Stimulated activated CD8-positive, alpha-beta memory T cell treated with anti-CD3 and anti-CD28 coated beads, Interleukin-15, amount 100 ng/mL, for 24 hours (primary cell): ENCODE data around the gene ERBB4.

Experiments used
- DNase-seq: peaks from one replicate; pipeline ENCODE4 v3.0.0-alpha.2; 2020; ENCODE audit warnings: low read depth

Gene ERBB4

GRCh38 chr2:212538305-212539071, at the start of gene ERBB4:
Gene ERBB4 (minus strand): TSS chr2:212538802. CDS start chr2:212538530, 272 bp downstream.
- no peak for DNase-seq

GRCh38 chr2:212580117-212580516, 41.5 kb upstream of the ERBB4 start:
- no peak for DNase-seq

- no peak for DNase-seq
These were observed 17.7 kb upstream of the ERBB4 start for GRCh38 chr2:212556296-212556695.

- DNase-seq, result no peak
These were observed 15.6 kb upstream of the ERBB4 start for GRCh38 chr2:212554233-212554632.

- DNase-seq, result no peak
These were observed 11.3 kb upstream of the ERBB4 start for GRCh38 chr2:212549941-212550340.

GRCh38 chr2:212549463-212549862, 10.9 kb upstream of the ERBB4 start:
- no peak for DNase-seq

GRCh38 chr2:212548455-212548819, 9.8 kb upstream of the ERBB4 start:
- DNase-seq, result no peak

- no peak for DNase-seq
These were observed 9.3 kb upstream of the ERBB4 start for GRCh38 chr2:212547716-212548454.

GRCh38 chr2:212546669-212547068, 8.1 kb upstream of the ERBB4 start:
- no peak for DNase-seq

GRCh38 chr2:212540341-212540740, 1.7 kb upstream of the ERBB4 start:
- no peak for DNase-seq

- no peak for DNase-seq
These were observed 674 bp upstream of the ERBB4 start for GRCh38 chr2:212539072-212539880.

- DNase-seq, result no peak
These were observed 787 bp downstream of the ERBB4 start for GRCh38 chr2:212537726-212538304.

GRCh38 chr2:212536817-212537725, 1.5 kb downstream of the ERBB4 start:
- no peak for DNase-seq

- no peak for DNase-seq
These were observed 2.4 kb downstream of the ERBB4 start for GRCh38 chr2:212535996-212536816.

GRCh38 chr2:212534336-212534735, 4.3 kb downstream of the ERBB4 start:
- no peak for DNase-seq

GRCh38 chr2:212532585-212532984, 6.0 kb downstream of the ERBB4 start:
- no peak for DNase-seq

GRCh38 chr2:212532087-212532486, 6.5 kb downstream of the ERBB4 start:
- DNase-seq, result no peak

- no peak for DNase-seq
These were observed 7.1 kb downstream of the ERBB4 start for GRCh38 chr2:212531499-212531898.

- no peak for DNase-seq
These were observed 7.6 kb downstream of the ERBB4 start for GRCh38 chr2:212530991-212531390.

- DNase-seq, result no peak
These were observed 8.2 kb downstream of the ERBB4 start for GRCh38 chr2:212530373-212530772.
